Aorta (tissue), 5 donors: ENCODE results near the gene FBXW11. TPM values are rescaled to one million over a fixed set of nuclear protein-coding genes. Genes with fewer than 3 reads are reported as not detected.
A peak's percentile ranks its signal among the peaks of the same experiment; 100 is the strongest.

ENCODE experiments used
- ATAC-seq: fragments of 200-7000 bp; cut with Tn5 transposase; one replicate; pipeline ENCODE4 v1.9.1; 2022; ENCODE audit warnings: moderate library complexity; ENCODE audit not compliant: low FRiP score
- DNase-seq, 2 donors: peaks; one replicate each; pipeline ENCODE4 v3.0.0-alpha.2; 2020
- H3K27ac ChIP-seq, 2 donors: one replicate each; pipeline ENCODE4 v1.5.1; 2013; ENCODE audit warnings: low read length in 2 of 2, mild to moderate bottlenecking in 2 of 2, moderate library complexity in 2 of 2, control low read depth in 1 of 2, inconsistent platforms in 1 of 2, low read depth in 1 of 2
- H3K27me3 ChIP-seq, 2 donors: one replicate each; pipeline ENCODE4 v1.6.1; 2013; ENCODE audit warnings: control low read depth in 1 of 2, low read length in 1 of 2, mild to moderate bottlenecking in 1 of 2, moderate library complexity in 1 of 2; ENCODE audit not compliant: insufficient read depth in 2 of 2, control insufficient read depth in 1 of 2
- H3K36me3 ChIP-seq, 2 donors: one replicate each; pipeline ENCODE4 v1.6.1; 2013; ENCODE audit warnings: control low read depth in 1 of 2, low read length in 1 of 2, mild to moderate bottlenecking in 1 of 2; ENCODE audit not compliant: insufficient read depth in 2 of 2, control insufficient read depth in 1 of 2
- H3K4me1 ChIP-seq, 2 donors: one replicate each; pipeline ENCODE4 v1.6.1; 2013; ENCODE audit warnings: low read length in 2 of 2, control low read depth in 1 of 2, mild to moderate bottlenecking in 1 of 2, moderate library complexity in 1 of 2; ENCODE audit not compliant: insufficient read depth in 2 of 2, control insufficient read depth in 1 of 2
- H3K4me3 ChIP-seq, 2 donors: one replicate each; pipeline ENCODE4 v1.5.1; 2013; ENCODE audit warnings: low read length in 2 of 2, control low read depth in 1 of 2, mild to moderate bottlenecking in 1 of 2
- H3K9me3 ChIP-seq: one replicate; pipeline ENCODE4 v1.6.1; 2013; ENCODE audit warnings: mild to moderate bottlenecking, low read length; ENCODE audit not compliant: control insufficient read depth
- WGBS, 2 donors: extraction: QIAGEN DNeasy Blood & Tissue Kit; methylation state at CpG; one replicate each; pipeline ENCODE4 v1.1.7; 2013; 5-methylcytosine and 5-hydroxymethylcytosine counted together
- intact Hi-C, 2 donors: fragments of 100-400 bp; cut with DNase I; formaldehyde crosslinking; loops; one replicate each; pipeline versions ENCODE4 v1.14.2 to v1.15.0; 2022
- long read RNA-seq, 2 donors: library from polyadenylated mRNA; unstranded; transcript quantifications; one replicate each; pipeline ENCODE4 v2.0.0, GENCODE V29; 2020 to 2021
- polyA plus RNA-seq, 2 donors: library from polyadenylated mRNA; stranded (reverse); fragments of 200-250 nt; gene quantifications; one replicate each; pipeline ENCODE4 v1.2.3, GENCODE V29; 2013
- total RNA-seq, 2 donors: library from RNA; stranded (reverse); fragmentation: NEBNext Ultra II Directional; extraction: Animal tissue kit (Norgen Biotek cat#: 25700); gene quantifications; one replicate each; pipeline ENCODE4 v1.2.1, GENCODE V29; 2021
- donor health status: healthy with polysubstance abuse.
- donor health status: Bipolar disorder and iron deficiency.
- donor health status: DM: no; HTN: no; CAD: no.
- donor health status: DM: no; HTN: no; CAD: no.
- donor health status: DM: yes; HTN: yes; CAD: no.

The FBXW11 gene
- 10 to 100 TPM; 63.1 to 64.0 TPM for total RNA-seq
- 10 to 100 TPM; 13.5 to 18.7 TPM for polyA plus RNA-seq
- long read RNA-seq, donor 1, full-length matches to known transcripts, result 1 of 41 reads
- long read RNA-seq, donor 1, partial matches to known transcripts, result 11 of 41 reads
- long read RNA-seq, donor 1, other reads (novel, unspliced or antisense), result 29 of 41 reads
- long read RNA-seq, donor 2, partial matches to known transcripts, result 7 of 25 reads
- long read RNA-seq, donor 2, other reads (novel, unspliced or antisense), result 14 of 25 reads

GRCh38 chr5:172006321-172007174, at the start of gene FBXW11:
Gene FBXW11 (minus strand): TSS chr5:172006638. CDS start chr5:172006502, 136 bp downstream.
- Histone ChIP-seq H3K27ac (peak within 1 kb of the TSS; percentile 92 to 96), H3K4me1 (no peaks in the 10 kb centered on the region), H3K4me3 (peak within 1 kb of the TSS; percentile 79 to 92), H3K36me3 (no peaks in the 10 kb centered on the region), H3K27me3 (no peaks in the 10 kb centered on the region), H3K9me3 (no peaks in the 10 kb centered on the region)
- intact Hi-C loops, result loop anchor here in 1 of 2 donors (5.0 to 10.0 kb wide), 3 partner anchors 34 to 278 kb away; partner anchors contain the start of gene UBTD2
- ATAC-seq, result peak; percentile 97
- DNase-seq, result peak; percentile 98 to 99
- 0% methylated on average over 70 to 81 of the region's 81 CpGs for WGBS, 2 donors

- intact Hi-C loops, result no loop called here
- 96 to 98% methylated on average over 3 of the region's 3 CpGs for WGBS, 2 donors
- H3K9me3 ChIP-seq, result no peaks in the 10 kb centered on the region
- H3K36me3 ChIP-seq, result peaks cover 0 to 2% of the 10 kb centered on the region in 2 donors
- H3K27ac ChIP-seq, result no peak overlapping the region
- no peaks in the 10 kb centered on the region for H3K27me3 ChIP-seq
- H3K4me1 ChIP-seq, result no peaks in the 10 kb centered on the region
- DNase-seq (no peak), ATAC-seq (no peak)
- H3K4me3 ChIP-seq, result no peak overlapping the region
Observed at GRCh38 chr5:172055996-172056395, 49.6 kb upstream of the FBXW11 start.

GRCh38 chr5:172055421-172055820, 49.0 kb upstream of the FBXW11 start:
- Histone ChIP-seq H3K4me3 (no peak overlapping the region), H3K27me3 (no peaks in the 10 kb centered on the region), H3K27ac (no peak overlapping the region), H3K9me3 (no peaks in the 10 kb centered on the region), H3K36me3 (peaks cover 0 to 2% of the 10 kb centered on the region in 2 donors), H3K4me1 (no peaks in the 10 kb centered on the region)
- DNase-seq, result no peak
- intact Hi-C loops, result no loop called here
- ATAC-seq, result no peak
- WGBS, 2 donors, result 95 to 97% methylated on average over 19 of the region's 19 CpGs

- Histone ChIP-seq H3K9me3 (no peaks in the 10 kb centered on the region), H3K36me3 (peaks cover 0 to 2% of the 10 kb centered on the region in 2 donors), H3K27ac (no peak overlapping the region), H3K4me1 (no peaks in the 10 kb centered on the region), H3K27me3 (no peaks in the 10 kb centered on the region), H3K4me3 (no peak overlapping the region)
- WGBS, 2 donors, result 88% methylated on average over 10 to 11 of the region's 11 CpGs
- intact Hi-C loops, result no loop called here
- DNase-seq (no peak), ATAC-seq (no peak)
Observed at GRCh38 chr5:172054611-172055153, 48.2 kb upstream of the FBXW11 start.

- intact Hi-C loops, result no loop called here
- no peaks in the 10 kb centered on the region for H3K9me3 ChIP-seq
- no peak overlapping the region for H3K4me3 ChIP-seq
- peaks cover 0 to 2% of the 10 kb centered on the region in 2 donors for H3K36me3 ChIP-seq
- H3K4me1 ChIP-seq, result no peaks in the 10 kb centered on the region
- 64 to 66% methylated on average over 19 of the region's 19 CpGs for WGBS, 2 donors
- H3K27ac ChIP-seq, result peak overlapping the region in 1 of 2 donors; percentile 8
- peak in 1 of 2 donors; percentile 81 for DNase-seq
- no peaks in the 10 kb centered on the region for H3K27me3 ChIP-seq
- no peak for ATAC-seq
Observed at GRCh38 chr5:172052450-172053236, 46.2 kb upstream of the FBXW11 start.

- DNase-seq (no peak), ATAC-seq (no peak)
- no peaks in the 10 kb centered on the region for H3K27me3 ChIP-seq
- peaks cover 0 to 2% of the 10 kb centered on the region in 2 donors for H3K36me3 ChIP-seq
- H3K4me1 ChIP-seq, result no peaks in the 10 kb centered on the region
- H3K9me3 ChIP-seq, result no peaks in the 10 kb centered on the region
- 64 to 65% methylated on average over 16 of the region's 16 CpGs for WGBS, 2 donors
- H3K27ac ChIP-seq, result peak overlapping the region; percentile 8 to 12
- intact Hi-C loops, result no loop called here
- no peak overlapping the region for H3K4me3 ChIP-seq
Observed at GRCh38 chr5:172051643-172052339, 45.4 kb upstream of the FBXW11 start.

- no peaks in the 10 kb centered on the region for H3K9me3 ChIP-seq
- peaks cover 0 to 2% of the 10 kb centered on the region in 2 donors for H3K36me3 ChIP-seq
- WGBS, 2 donors, result 94 to 98% methylated on average over 4 of the region's 4 CpGs
- no peaks in the 10 kb centered on the region for H3K27me3 ChIP-seq
- H3K27ac ChIP-seq, result no peak overlapping the region
- H3K4me3 ChIP-seq, result no peak overlapping the region
- H3K4me1 ChIP-seq, result no peaks in the 10 kb centered on the region
- ATAC-seq (no peak), DNase-seq (no peak)
- intact Hi-C loops, result no loop called here
Observed at GRCh38 chr5:172050080-172050479, 43.6 kb upstream of the FBXW11 start.
